ENCODE results near the gene TMC3. TPM values are rescaled to one million over a fixed set of nuclear protein-coding genes. Genes with fewer than 3 reads are reported as not detected.

The TMC3 gene
- total and polyA plus RNA-seq, 4 donors = 0.02 to 0.13 TPM; not detected in 2

- Histone ChIP-seq H3K27ac (ENCODE audit: low read depth in 1 of 2, low read length in 2 of 2) (peak overlapping the region; percentile 21 to 58), H3K36me3 (ENCODE audit: control insufficient read depth in 4 of 4, insufficient read depth in 3 of 4, low read depth in 1 of 4, low read length in 3 of 4) (no peaks in the 10 kb centered on the region), H3K27me3 (ENCODE audit: control insufficient read depth in 4 of 4, insufficient read depth in 4 of 4, low read length in 3 of 4) (no peaks in the 10 kb centered on the region), H3K9me3 (ENCODE audit: control insufficient read depth in 4 of 4, low read length in 3 of 4) (no peaks in the 10 kb centered on the region), H3K4me1 (ENCODE audit: control insufficient read depth in 4 of 4, insufficient read depth in 4 of 4, low read length in 3 of 4) (peaks cover 0 to 6% (median 0%) of the 10 kb centered on the region in 4 donors), H3K9ac (ENCODE audit: low read depth in 1 of 2, low read length in 2 of 2) (peak overlapping the region in 1 of 2 donors; percentile 23), H3K4me3 (ENCODE audit: low read depth in 1 of 3, low read length in 3 of 3) (no peak overlapping the region)
- no peak for TF ChIP-seq JUND (IDR thresholded peaks at IDR 0.05)
- no peak for TF ChIP-seq NR2F2 (IDR thresholded peaks at IDR 0.05)
- 58% methylated on average over 6 of the region's 6 CpGs for WGBS
- DNase-seq (ENCODE audit: low spot score) = no peak
Measured at GRCh38 chr15:81294516-81294880, 79.5 kb downstream of the TMC3 start.

- 68% methylated on average over 9 of the region's 9 CpGs for WGBS
- TF ChIP-seq REST (IDR thresholded peaks at IDR 0.05) (no peak), YY1 (IDR thresholded peaks at IDR 0.05) (no peak), GABPA (IDR thresholded peaks at IDR 0.05 in 1 of 2, conservative IDR thresholded peaks at IDR 0.05 in 1 of 2) (no peak), FOXA1 (IDR thresholded peaks at IDR 0.05) (no peak), SP1 (IDR thresholded peaks at IDR 0.05) (no peak), ZBTB33 (IDR thresholded peaks at IDR 0.05) (no peak), JUND (IDR thresholded peaks at IDR 0.05) (no peak)
- no peak for DNase-seq (ENCODE audit: low spot score)
- Histone ChIP-seq H3K4me3 (ENCODE audit: low read depth in 1 of 3, low read length in 3 of 3) (no peak overlapping the region), H3K9ac (ENCODE audit: low read depth in 1 of 2, low read length in 2 of 2) (peak overlapping the region in 1 of 2 donors; percentile 12), H3K27me3 (ENCODE audit: control insufficient read depth in 4 of 4, insufficient read depth in 4 of 4, low read length in 3 of 4) (no peaks in the 10 kb centered on the region), H3K4me1 (ENCODE audit: control insufficient read depth in 4 of 4, insufficient read depth in 4 of 4, low read length in 3 of 4) (peaks cover 0 to 6% (median 0%) of the 10 kb centered on the region in 4 donors), H3K27ac (ENCODE audit: low read depth in 1 of 2, low read length in 2 of 2) (peak overlapping the region; percentile 21 to 58), H3K9me3 (ENCODE audit: control insufficient read depth in 4 of 4, low read length in 3 of 4) (no peaks in the 10 kb centered on the region), H3K36me3 (ENCODE audit: control insufficient read depth in 4 of 4, insufficient read depth in 3 of 4, low read depth in 1 of 4, low read length in 3 of 4) (no peaks in the 10 kb centered on the region)
Measured at GRCh38 chr15:81293728-81294515, 80.1 kb downstream of the TMC3 start.

- Histone ChIP-seq H3K36me3 (ENCODE audit: control insufficient read depth in 4 of 4, insufficient read depth in 3 of 4, low read depth in 1 of 4, low read length in 3 of 4) (no peaks in the 10 kb centered on the region), H3K4me1 (ENCODE audit: control insufficient read depth in 4 of 4, insufficient read depth in 4 of 4, low read length in 3 of 4) (no peaks in the 10 kb centered on the region), H3K9me3 (ENCODE audit: control insufficient read depth in 4 of 4, low read length in 3 of 4) (no peaks in the 10 kb centered on the region), H3K4me3 (ENCODE audit: low read depth in 1 of 3, low read length in 3 of 3) (no peak overlapping the region), H3K27me3 (ENCODE audit: control insufficient read depth in 4 of 4, insufficient read depth in 4 of 4, low read length in 3 of 4) (no peaks in the 10 kb centered on the region), H3K27ac (ENCODE audit: low read depth in 1 of 2, low read length in 2 of 2) (no peak overlapping the region), H3K9ac (ENCODE audit: low read depth in 1 of 2, low read length in 2 of 2) (no peak overlapping the region)
- TF ChIP-seq FOXA1 (IDR thresholded peaks at IDR 0.05) = no peak
- TF ChIP-seq ZBTB33 (IDR thresholded peaks at IDR 0.05) = no peak
- WGBS = 87% methylated on average over 12 of the region's 12 CpGs
- DNase-seq (ENCODE audit: low spot score) = no peak
Measured at GRCh38 chr15:81292523-81293001, 81.5 kb downstream of the TMC3 start.
